SK-N-SH (cell line): ENCODE results near the gene RPL4.

ENCODE experiments used
- EP300 ChIP-seq, 2 experiments: IDR thresholded peaks; 2 replicates each; pipeline versions ENCODE4 v1.4.0 to v1.6.1; 2012; ENCODE audit warnings: borderline replicate concordance in 1 of 2, low read depth in 1 of 2, low read length in 1 of 2
- EZH2phosphoT487 ChIP-seq: fragments of 200-600 bp; sonication (generic); IDR thresholded peaks from 2 replicates; pipeline ENCODE4 v1.6.1; 2017; ENCODE audit warnings: low read depth, mixed run types, mild to moderate bottlenecking, antibody characterized with exemption, moderate library complexity, borderline replicate concordance
- FOXM1 ChIP-seq: IDR thresholded peaks from 2 replicates; pipeline ENCODE4 v1.4.0; 2012; ENCODE audit warnings: low read depth, mild to moderate bottlenecking
- NFIC ChIP-seq: IDR thresholded peaks from 2 replicates; pipeline ENCODE4 v1.4.0; 2012; ENCODE audit warnings: borderline replicate concordance
- POLR2AphosphoS5 ChIP-seq: IDR thresholded peaks from 2 replicates; pipeline ENCODE4 v1.6.1; 2012; ENCODE audit warnings: low read depth, low read length
- RCOR1 ChIP-seq: fragments of 150-350 bp; IDR thresholded peaks from 2 replicates; pipeline ENCODE4 v1.6.1; 2017; ENCODE audit warnings: antibody characterized with exemption, low read length
- RXRA ChIP-seq: IDR thresholded peaks from 2 replicates; pipeline ENCODE4 v1.4.0; 2012; ENCODE audit warnings: low read depth, mild to moderate bottlenecking, borderline replicate concordance
- SIN3A ChIP-seq: IDR thresholded peaks from 2 replicates; pipeline ENCODE4 v1.6.1; 2012; ENCODE audit warnings: low read depth, mild to moderate bottlenecking, low read length, moderate library complexity, borderline replicate concordance
- TAF1 ChIP-seq: IDR thresholded peaks from 2 replicates; pipeline ENCODE4 v1.6.1; 2012; ENCODE audit warnings: low read depth, mild to moderate bottlenecking, low read length, moderate library complexity, borderline replicate concordance
- TCF12 ChIP-seq: IDR thresholded peaks from 2 replicates; pipeline ENCODE4 v1.4.0; 2012
- TEAD4 ChIP-seq: IDR thresholded peaks from 2 replicates; pipeline ENCODE4 v1.4.0; 2012; ENCODE audit warnings: mild to moderate bottlenecking, borderline replicate concordance; ENCODE audit not compliant: insufficient read depth
- TF ChIP-seq, protein P1 (sequence below): fragments of 200-600 bp; sonication (generic); IDR thresholded peaks from 2 replicates; pipeline ENCODE4 v1.6.1; 2017; ENCODE audit warnings: antibody characterized with exemption, mild to moderate bottlenecking, moderate library complexity
- TF ChIP-seq, protein P2 (sequence below): IDR thresholded peaks from 2 replicates; pipeline ENCODE4; 2012

DNA sequence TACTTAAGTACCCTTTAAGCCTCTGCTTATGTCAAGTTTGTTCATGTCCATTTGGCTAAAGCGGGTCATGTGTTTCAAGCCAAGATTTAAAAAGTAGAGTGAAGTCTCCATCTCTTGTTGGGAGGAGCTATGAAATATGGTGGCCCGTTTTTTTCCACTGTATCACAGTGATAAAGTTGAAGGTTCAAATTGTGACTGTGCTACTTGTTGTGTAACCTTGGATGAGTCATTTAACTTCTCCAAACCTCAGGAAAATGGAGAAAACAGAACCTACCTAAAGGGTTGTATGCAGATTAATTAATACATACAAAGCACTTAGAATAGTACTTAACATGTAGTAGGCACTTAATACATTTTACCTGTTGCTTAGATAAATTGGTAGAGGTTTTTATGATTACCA, 50.5 kb downstream of the RPL4 start:
- TF ChIP-seq, protein P1, sequence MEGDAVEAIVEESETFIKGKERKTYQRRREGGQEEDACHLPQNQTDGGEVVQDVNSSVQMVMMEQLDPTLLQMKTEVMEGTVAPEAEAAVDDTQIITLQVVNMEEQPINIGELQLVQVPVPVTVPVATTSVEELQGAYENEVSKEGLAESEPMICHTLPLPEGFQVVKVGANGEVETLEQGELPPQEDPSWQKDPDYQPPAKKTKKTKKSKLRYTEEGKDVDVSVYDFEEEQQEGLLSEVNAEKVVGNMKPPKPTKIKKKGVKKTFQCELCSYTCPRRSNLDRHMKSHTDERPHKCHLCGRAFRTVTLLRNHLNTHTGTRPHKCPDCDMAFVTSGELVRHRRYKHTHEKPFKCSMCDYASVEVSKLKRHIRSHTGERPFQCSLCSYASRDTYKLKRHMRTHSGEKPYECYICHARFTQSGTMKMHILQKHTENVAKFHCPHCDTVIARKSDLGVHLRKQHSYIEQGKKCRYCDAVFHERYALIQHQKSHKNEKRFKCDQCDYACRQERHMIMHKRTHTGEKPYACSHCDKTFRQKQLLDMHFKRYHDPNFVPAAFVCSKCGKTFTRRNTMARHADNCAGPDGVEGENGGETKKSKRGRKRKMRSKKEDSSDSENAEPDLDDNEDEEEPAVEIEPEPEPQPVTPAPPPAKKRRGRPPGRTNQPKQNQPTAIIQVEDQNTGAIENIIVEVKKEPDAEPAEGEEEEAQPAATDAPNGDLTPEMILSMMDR = no peak
- TF ChIP-seq EZH2phosphoT487 = no peak
- TF ChIP-seq RXRA = no peak
- TF ChIP-seq POLR2AphosphoS5 = no peak
- no peak for TF ChIP-seq TEAD4
- TF ChIP-seq SIN3A = no peak
- TF ChIP-seq, protein P2, sequence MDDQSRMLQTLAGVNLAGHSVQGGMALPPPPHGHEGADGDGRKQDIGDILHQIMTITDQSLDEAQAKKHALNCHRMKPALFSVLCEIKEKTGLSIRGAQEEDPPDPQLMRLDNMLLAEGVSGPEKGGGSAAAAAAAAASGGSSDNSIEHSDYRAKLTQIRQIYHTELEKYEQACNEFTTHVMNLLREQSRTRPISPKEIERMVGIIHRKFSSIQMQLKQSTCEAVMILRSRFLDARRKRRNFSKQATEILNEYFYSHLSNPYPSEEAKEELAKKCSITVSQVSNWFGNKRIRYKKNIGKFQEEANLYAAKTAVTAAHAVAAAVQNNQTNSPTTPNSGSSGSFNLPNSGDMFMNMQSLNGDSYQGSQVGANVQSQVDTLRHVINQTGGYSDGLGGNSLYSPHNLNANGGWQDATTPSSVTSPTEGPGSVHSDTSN = no peak
- no peak for TF ChIP-seq NFIC
- no peak for TF ChIP-seq TCF12
- no peak for TF ChIP-seq RCOR1
- TF ChIP-seq EP300 (IDR thresholded peaks at IDR 0.05; ENCODE audit: borderline replicate concordance in 1 of 2, low read depth in 1 of 2, low read length in 1 of 2) = no peak
- no peak for TF ChIP-seq TAF1
- TF ChIP-seq FOXM1 = no peak
